ENCODE data around the gene RASL10B.
"Not testable (repeated sequence)": the region's sequence is repeated elsewhere in the genome, so short reads cannot be mapped to it uniquely, and the experiment has no call there.

RASL10B gene

GRCh38 chr17:35731239-35731916, at the start of gene RASL10B:
TSS of gene RASL10B (plus strand) at chr17:35731639. CDS start at chr17:35735185, 3,546 bp downstream.
- peak; percentile 59 for DNase-seq

- DNase-seq: no peak
Observed at GRCh38 chr17:35683591-35683990, 47.8 kb upstream of the RASL10B start.

GRCh38 chr17:35684055-35684802, 47.2 kb upstream of the RASL10B start:
- DNase-seq: no peak

GRCh38 chr17:35692512-35693210, 38.8 kb upstream of the RASL10B start:
- no peak for DNase-seq

GRCh38 chr17:35693662-35694061, 37.8 kb upstream of the RASL10B start:
- no peak for DNase-seq

GRCh38 chr17:35694906-35695305, 36.5 kb upstream of the RASL10B start:
- DNase-seq: no peak

- DNase-seq: no peak
Observed at GRCh38 chr17:35695613-35696012, 35.8 kb upstream of the RASL10B start.

- DNase-seq: no peak
Observed at GRCh38 chr17:35698800-35699199, 32.6 kb upstream of the RASL10B start.

GRCh38 chr17:35700150-35700549, 31.3 kb upstream of the RASL10B start:
- no peak for DNase-seq

- DNase-seq: no peak
Observed at GRCh38 chr17:35701491-35701890, 29.9 kb upstream of the RASL10B start.

GRCh38 chr17:35703308-35703707, 28.1 kb upstream of the RASL10B start:
- not testable (repeated sequence) for DNase-seq

GRCh38 chr17:35705230-35705629, 26.2 kb upstream of the RASL10B start:
- no peak for DNase-seq

GRCh38 chr17:35705705-35706104, 25.7 kb upstream of the RASL10B start:
- no peak for DNase-seq

GRCh38 chr17:35708149-35708548, 23.3 kb upstream of the RASL10B start:
- DNase-seq: no peak

- no peak for DNase-seq
Observed at GRCh38 chr17:35708951-35709350, 22.5 kb upstream of the RASL10B start.

GRCh38 chr17:35709874-35710273, 21.6 kb upstream of the RASL10B start:
- DNase-seq: no peak

- no peak for DNase-seq
Observed at GRCh38 chr17:35710950-35711349, 20.5 kb upstream of the RASL10B start.

GRCh38 chr17:35713069-35713728, 18.2 kb upstream of the RASL10B start:
- peak; percentile 48 for DNase-seq

- DNase-seq: no peak
Observed at GRCh38 chr17:35714988-35715387, 16.5 kb upstream of the RASL10B start.

GRCh38 chr17:35715416-35715815, 16.0 kb upstream of the RASL10B start:
- no peak for DNase-seq

GRCh38 chr17:35716173-35716572, 15.3 kb upstream of the RASL10B start:
- no peak for DNase-seq

- no peak for DNase-seq
Observed at GRCh38 chr17:35716897-35717465, 14.5 kb upstream of the RASL10B start.

- no peak for DNase-seq
Observed at GRCh38 chr17:35717475-35717874, 14.0 kb upstream of the RASL10B start.
